Transverse colon (tissue), 4 donors: Measurements from ENCODE around the gene DEDD2. TPM values are rescaled to one million over a fixed set of nuclear protein-coding genes. Genes with fewer than 3 reads are reported as not detected.
A peak's percentile ranks its signal among the peaks of the same experiment; 100 is the strongest.
"Not testable (repeated sequence)": the region's sequence is repeated elsewhere in the genome, so short reads cannot be mapped to it uniquely, and the experiment has no call there.

Experiments used
- DNase-seq: peaks from one replicate; pipeline ENCODE4 v3.0.0-alpha.2; 2019
- H3K27ac ChIP-seq, 4 donors: fragments of 200-600 bp; sonication (generic); 2 replicates each; pipeline ENCODE4 v1.5.1; 2016 to 2018; ENCODE audit warnings: inconsistent platforms in 4 of 4
- H3K27me3 ChIP-seq: fragments of 200-600 bp; sonication (generic); 2 replicates; pipeline ENCODE4 v1.5.1; 2017; ENCODE audit warnings: inconsistent platforms
- H3K36me3 ChIP-seq, 4 donors: fragments of 200-600 bp; sonication (generic); 2 replicates each; pipeline ENCODE4 v1.5.1; 2017 to 2019; ENCODE audit warnings: inconsistent platforms in 4 of 4
- H3K4me1 ChIP-seq, 4 donors: fragments of 200-600 bp; sonication (generic); 2 replicates each; pipeline ENCODE4 v1.5.1; 2017 to 2020; ENCODE audit warnings: inconsistent platforms in 4 of 4
- H3K4me3 ChIP-seq, 4 donors: fragments of 200-600 bp; sonication (generic); 1 replicate in 1 of 4; 2 replicates in 3 of 4; pipeline versions ENCODE4 v1.5.1 to v1.6.1; 2017 to 2019; ENCODE audit warnings: inconsistent platforms in 4 of 4
- H3K9me3 ChIP-seq, 2 donors: fragments of 200-600 bp; sonication (generic); 2 replicates each; pipeline ENCODE4 v1.5.1; 2017 to 2019; ENCODE audit warnings: inconsistent platforms in 2 of 2
- CTCF ChIP-seq, 5 experiments: fragments of 200-600 bp in 3 of 5; fragments of 450-650 bp in 2 of 5; sonication (generic) in 3 of 5; IDR thresholded peaks; 1 replicate in 2 of 5; 2 replicates in 3 of 5; pipeline ENCODE4 v1.5.1; 2016 to 2017; ENCODE audit warnings: antibody characterized with exemption in 5 of 5, inconsistent platforms in 3 of 5, mild to moderate bottlenecking in 2 of 5, moderate library complexity in 1 of 5
- EP300 ChIP-seq: sonication (generic); formaldehyde crosslinking; IDR thresholded peaks from one replicate; pipeline ENCODE4 v1.6.1; 2017; ENCODE audit warnings: antibody characterized with exemption, low read depth
- POLR2A ChIP-seq: fragments of 450-650 bp; IDR thresholded peaks from one replicate; pipeline ENCODE4 v1.6.1; 2016; ENCODE audit warnings: antibody characterized with exemption, mild to moderate bottlenecking, moderate library complexity
- POLR2AphosphoS5 ChIP-seq, 3 donors: sonication (generic); formaldehyde crosslinking; IDR thresholded peaks; one replicate each; pipeline ENCODE4 v1.6.1; 2016; ENCODE audit warnings: antibody characterized with exemption in 3 of 3
- WGBS, 2 donors: methylation state at CpG; one replicate each; pipeline ENCODE4 v1.1.5; 2018; ENCODE audit warnings: low coverage in 1 of 2; 5-methylcytosine and 5-hydroxymethylcytosine counted together
- in situ Hi-C, 4 donors: fragments of 200-750 bp; cut with MboI; loops; one replicate each; pipeline versions ENCODE4 v1.15.0 to v1.15.1; 2017; ENCODE audit warnings: low sequenced_read_pairs in 3 of 4, low pct_ligation_motif_present in 1 of 4, low pct_unique_long_range_greater_than_20kb in 1 of 4
- intact Hi-C: fragments of 100-400 bp; cut with DNase I; formaldehyde crosslinking; loops from one replicate; pipeline ENCODE4 v1.15.1; 2023; ENCODE audit warnings: low total_unique reads
- total RNA-seq, 4 donors: library from RNA; depleted of rRNA; stranded (reverse); fragments of >200 nt; gene quantifications; one replicate each; pipeline ENCODE4 v1.1.0, GENCODE V29; 2016

The DEDD2 gene, protein sequence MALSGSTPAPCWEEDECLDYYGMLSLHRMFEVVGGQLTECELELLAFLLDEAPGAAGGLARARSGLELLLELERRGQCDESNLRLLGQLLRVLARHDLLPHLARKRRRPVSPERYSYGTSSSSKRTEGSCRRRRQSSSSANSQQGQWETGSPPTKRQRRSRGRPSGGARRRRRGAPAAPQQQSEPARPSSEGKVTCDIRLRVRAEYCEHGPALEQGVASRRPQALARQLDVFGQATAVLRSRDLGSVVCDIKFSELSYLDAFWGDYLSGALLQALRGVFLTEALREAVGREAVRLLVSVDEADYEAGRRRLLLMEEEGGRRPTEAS
- 10 to 100 TPM; 52.2 to 90.8 (median 63.0) TPM for total RNA-seq

- WGBS, 2 donors, result 17 to 57% methylated on average over 14 to 57 of the region's 57 CpGs
- H3K4me3 ChIP-seq, result peak within 1 kb of the TSS; percentile 64 to 96 (median 88)
- intact Hi-C loops (no loop called here), in situ Hi-C loops (no loop called here)
- no peaks in the 10 kb centered on the region for H3K9me3 ChIP-seq
- peak; percentile 99 for DNase-seq
- no peaks in the 10 kb centered on the region for H3K27me3 ChIP-seq
- peaks cover 13 to 70% (median 41%) of the 10 kb centered on the region in 4 donors for H3K4me1 ChIP-seq
- TF ChIP-seq POLR2AphosphoS5 (IDR thresholded peaks at IDR 0.05), result peak; percentile 93 to 96 (median 95)
- TF ChIP-seq CTCF (IDR thresholded peaks at IDR 0.05), result no peak
- TF ChIP-seq EP300, result no peak
- TF ChIP-seq POLR2A, result peak; percentile 94
- H3K27ac ChIP-seq, result peak within 1 kb of the TSS; percentile 93 to 95 (median 94)
- peaks cover 0 to 16% (median 0%) of the 10 kb centered on the region in 4 donors for H3K36me3 ChIP-seq
These were observed at the start of gene DEDD2 for GRCh38 chr19:42217520-42218437. DEDD2 (minus strand) TSS chr19:42217677; CDS start chr19:42217007, 670 bp downstream.

DNA sequence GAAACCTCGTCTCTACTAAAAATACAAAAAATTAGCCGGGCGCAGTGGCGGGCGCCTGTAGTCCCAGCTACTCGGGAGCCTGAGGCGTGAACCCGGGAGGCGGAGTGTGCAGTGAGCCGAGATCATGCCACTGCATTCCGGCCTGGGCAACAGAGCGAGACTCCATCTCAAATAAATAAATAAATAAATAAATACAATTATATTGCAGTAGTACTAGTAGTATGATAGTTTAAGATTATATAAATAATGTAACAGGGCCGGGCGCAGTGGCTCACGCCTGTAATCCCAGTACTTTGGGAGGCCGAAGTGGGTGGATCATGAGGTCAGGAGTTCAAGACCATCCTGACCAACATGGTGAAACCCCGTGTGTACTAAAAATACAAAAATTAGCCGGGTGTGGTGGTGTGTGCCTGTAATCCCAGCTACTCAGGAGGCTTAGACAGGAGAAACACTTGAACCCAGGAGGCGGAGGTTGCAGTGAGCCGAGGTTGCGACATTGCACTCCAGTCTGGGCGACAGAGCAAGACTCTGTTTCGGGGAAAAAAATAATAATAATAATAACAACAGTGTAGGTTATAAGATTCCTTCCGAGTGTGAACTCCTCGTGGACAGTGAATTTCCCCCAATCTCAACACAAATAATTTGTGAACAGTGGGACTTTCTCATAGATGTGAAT, 49.6 kb upstream of the DEDD2 start:
- DNase-seq, H3K4me3 ChIP-seq, H3K9me3 ChIP-seq, intact Hi-C loops, H3K27me3 ChIP-seq, H3K36me3 ChIP-seq, in situ Hi-C loops: not testable (repeated sequence)
- Histone ChIP-seq H3K27ac (peak overlapping the region in 2 of 4 donors; percentile 95 to 99), H3K4me1 (peaks cover 21 to 30% (median 23%) of the 10 kb centered on the region in 4 donors)
- WGBS, 2 donors, result 88 to 91% methylated on average over 23 to 25 of the region's 25 CpGs

DNA sequence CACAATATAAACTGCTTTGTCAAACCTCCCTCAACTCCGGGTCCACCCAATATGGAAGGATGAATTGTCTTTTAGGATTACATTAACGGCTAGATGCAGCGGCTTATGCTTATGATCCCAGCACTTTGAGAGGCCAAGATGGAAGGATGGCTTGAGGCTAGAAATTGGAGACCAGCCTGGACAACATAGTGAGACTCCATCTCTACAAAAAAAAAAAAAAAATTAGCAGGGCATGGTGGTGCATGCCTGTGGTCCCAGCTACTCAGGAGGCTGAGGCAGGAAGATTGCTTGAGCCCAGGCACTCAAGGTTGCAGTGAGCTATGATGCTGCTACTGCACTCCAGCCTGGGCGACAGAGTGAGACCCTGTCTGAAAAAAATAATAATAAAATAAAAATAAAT, 48.6 kb upstream of the DEDD2 start:
- H3K4me3 ChIP-seq, H3K27ac ChIP-seq, DNase-seq, H3K9me3 ChIP-seq, H3K36me3 ChIP-seq, in situ Hi-C loops, intact Hi-C loops, H3K27me3 ChIP-seq: not testable (repeated sequence)
- H3K4me1 ChIP-seq, result peaks cover 19 to 22% (median 21%) of the 10 kb centered on the region in 4 donors
- whole genome bisulfite sequencing, 2 donors, result 90 to 92% methylated on average over 4 of the region's 4 CpGs

DNA sequence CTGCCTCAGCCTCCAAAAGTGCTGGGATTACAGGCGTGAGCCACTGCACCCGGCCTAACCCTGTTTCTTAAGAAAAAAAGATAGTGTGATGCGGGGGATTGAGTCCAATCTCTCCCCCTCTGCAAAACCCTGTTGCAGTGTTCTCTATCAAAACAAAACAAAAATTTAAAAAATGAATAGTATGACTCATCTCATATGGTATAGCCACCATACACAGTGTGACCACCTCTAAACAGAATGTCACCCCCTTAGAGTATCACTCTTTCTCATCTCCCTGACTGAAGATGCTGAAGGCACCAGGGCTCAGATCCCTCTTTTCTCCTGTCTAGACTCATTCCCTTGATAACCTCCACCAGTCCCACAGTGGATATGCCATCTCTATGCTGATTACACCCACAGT, 44.3 kb upstream of the DEDD2 start:
- no peaks in the 10 kb centered on the region for H3K36me3 ChIP-seq
- no peak overlapping the region for H3K4me3 ChIP-seq
- WGBS, 2 donors, result 77 to 100% methylated on average over 3 of the region's 3 CpGs
- H3K27ac ChIP-seq, result no peak overlapping the region
- no peak for TF ChIP-seq CTCF (IDR thresholded peaks at IDR 0.05)
- no peak for TF ChIP-seq EP300
- no peak for TF ChIP-seq POLR2A
- no peak for TF ChIP-seq POLR2AphosphoS5 (IDR thresholded peaks at IDR 0.05)
- in situ Hi-C loops, result no loop called here
- intact Hi-C loops, result no loop called here
- H3K9me3 ChIP-seq, result no peaks in the 10 kb centered on the region
- H3K27me3 ChIP-seq, result no peaks in the 10 kb centered on the region
- DNase-seq, result no peak
- peaks cover 0 to 6% (median 1%) of the 10 kb centered on the region in 4 donors for H3K4me1 ChIP-seq

- DNase-seq, result not testable (repeated sequence)
These were observed 40.4 kb upstream of the DEDD2 start for GRCh38 chr19:42257842-42258241.

More at GRCh38 chr19:42257842-42258241, 40.4 kb upstream of the DEDD2 start:
- H3K27ac ChIP-seq, H3K27me3 ChIP-seq, H3K9me3 ChIP-seq, H3K36me3 ChIP-seq, H3K4me3 ChIP-seq, intact Hi-C loops, in situ Hi-C loops: not testable (repeated sequence)
- 71 to 75% methylated on average over 2 to 3 of the region's 3 CpGs for WGBS, 2 donors
- peaks cover 2 to 26% (median 17%) of the 10 kb centered on the region in 4 donors for H3K4me1 ChIP-seq
